GM18511 (cell line): Measurements from ENCODE around the gene FSTL3.
"Not testable (repeated sequence)": the region's sequence is repeated elsewhere in the genome, so short reads cannot be mapped to it uniquely, and the experiment has no call there.

Source experiments
- ATAC-seq: cut with Tn5 transposase; IDR thresholded peaks from one replicate; pipeline ENCODE4 v1.9.1; 2021; ENCODE audit warnings: mild to moderate bottlenecking, moderate library complexity; ENCODE audit not compliant: unreplicated experiment

FSTL3 gene

GRCh38 chr19:660793-661426, 15.3 kb upstream of the FSTL3 start:
- ATAC-seq: no peak

GRCh38 chr19:661427-662196, 14.6 kb upstream of the FSTL3 start:
- ATAC-seq: no peak

GRCh38 chr19:662207-662961, 13.8 kb upstream of the FSTL3 start:
- ATAC-seq: peak; percentile 6

GRCh38 chr19:662962-663681, 13.1 kb upstream of the FSTL3 start, which contains the start of gene RNF126:
TSS of gene RNF126 (minus strand) at chr19:663214. CDS start at chr19:663121, 93 bp downstream.
- ATAC-seq: peak; percentile 58

- ATAC-seq: no peak
These were observed 12.5 kb upstream of the FSTL3 start for GRCh38 chr19:663682-664117.

GRCh38 chr19:664913-665443, 11.2 kb upstream of the FSTL3 start:
- no peak for ATAC-seq

GRCh38 chr19:666985-667573, 9.1 kb upstream of the FSTL3 start:
- ATAC-seq: not testable (repeated sequence)

- ATAC-seq: not testable (repeated sequence)
These were observed 7.3 kb upstream of the FSTL3 start for GRCh38 chr19:668675-669434.

- ATAC-seq: no peak
These were observed 5.5 kb upstream of the FSTL3 start for GRCh38 chr19:670609-671075.

- no peak for ATAC-seq
These were observed 1.7 kb upstream of the FSTL3 start for GRCh38 chr19:674282-675151.

GRCh38 chr19:676007-676338, 219 bp upstream of the FSTL3 start:
- no peak for ATAC-seq

- no peak for ATAC-seq
These were observed 1.0 kb downstream of the FSTL3 start for GRCh38 chr19:677201-677600.

- no peak for ATAC-seq
These were observed 1.6 kb downstream of the FSTL3 start for GRCh38 chr19:677601-678436.

GRCh38 chr19:678791-679388, 2.7 kb downstream of the FSTL3 start:
- no peak for ATAC-seq

GRCh38 chr19:679418-680286, 3.5 kb downstream of the FSTL3 start:
- ATAC-seq: no peak

GRCh38 chr19:680287-681028, 4.3 kb downstream of the FSTL3 start:
- peak; percentile 79 for ATAC-seq
